HK-2 (cell line): ENCODE results near the gene SPSB2.
"Not testable (repeated sequence)": the region's sequence is repeated elsewhere in the genome, so short reads cannot be mapped to it uniquely, and the experiment has no call there.

Source experiments
- DNase-seq: peaks from one replicate; pipeline ENCODE4 v3.0.0-alpha.2; 2018; ENCODE audit not compliant: unreplicated experiment

The SPSB2 gene

DNA sequence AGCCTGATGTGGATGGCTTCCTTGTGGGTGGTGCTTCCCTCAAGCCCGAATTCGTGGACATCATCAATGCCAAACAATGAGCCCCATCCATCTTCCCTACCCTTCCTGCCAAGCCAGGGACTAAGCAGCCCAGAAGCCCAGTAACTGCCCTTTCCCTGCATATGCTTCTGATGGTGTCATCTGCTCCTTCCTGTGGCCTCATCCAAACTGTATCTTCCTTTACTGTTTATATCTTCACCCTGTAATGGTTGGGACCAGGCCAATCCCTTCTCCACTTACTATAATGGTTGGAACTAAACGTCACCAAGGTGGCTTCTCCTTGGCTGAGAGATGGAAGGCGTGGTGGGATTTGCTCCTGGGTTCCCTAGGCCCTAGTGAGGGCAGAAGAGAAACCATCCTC, 2.8 kb downstream of the SPSB2 start:
- not testable (repeated sequence) for DNase-seq

DNA sequence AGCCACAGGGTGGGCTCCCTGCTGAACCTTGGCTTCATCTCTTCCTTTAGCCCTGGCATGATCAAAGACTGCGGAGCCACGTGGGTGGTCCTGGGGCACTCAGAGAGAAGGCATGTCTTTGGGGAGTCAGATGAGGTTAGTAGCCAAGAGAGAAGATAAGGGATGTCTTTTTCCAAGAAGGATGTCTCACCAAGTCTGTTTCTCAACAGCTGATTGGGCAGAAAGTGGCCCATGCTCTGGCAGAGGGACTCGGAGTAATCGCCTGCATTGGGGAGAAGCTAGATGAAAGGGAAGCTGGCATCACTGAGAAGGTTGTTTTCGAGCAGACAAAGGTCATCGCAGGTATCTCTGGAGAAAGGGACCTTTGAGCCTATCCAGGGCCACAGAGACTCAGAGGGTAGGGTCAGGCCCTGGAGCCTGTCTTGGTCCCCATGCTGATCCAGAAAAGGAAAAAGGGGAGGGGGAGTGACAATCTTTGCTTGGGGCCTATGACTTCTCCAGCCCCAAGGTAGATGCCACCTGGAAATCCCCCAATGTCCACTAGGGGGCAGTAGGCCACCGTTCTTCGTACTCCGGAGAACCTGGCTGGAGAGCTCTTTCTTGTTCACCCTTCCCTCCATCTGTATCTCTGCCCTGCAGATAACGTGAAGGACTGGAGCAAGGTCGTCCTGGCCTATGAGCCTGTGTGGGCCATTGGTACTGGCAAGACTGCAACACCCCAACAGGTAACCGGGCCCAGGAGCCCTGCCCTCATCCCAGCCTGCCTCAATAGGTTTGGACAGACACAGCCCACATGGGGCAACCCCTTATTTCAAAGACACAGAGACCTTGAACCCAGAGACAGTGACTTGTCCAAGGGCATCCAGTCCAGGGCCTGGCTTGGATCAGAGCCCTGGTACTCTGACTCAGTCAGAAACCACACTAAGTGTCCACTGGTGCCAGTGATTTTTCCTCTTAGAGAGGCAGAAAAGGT, 3.8 kb downstream of the SPSB2 start:
- DNase-seq: peak; percentile 84

DNA sequence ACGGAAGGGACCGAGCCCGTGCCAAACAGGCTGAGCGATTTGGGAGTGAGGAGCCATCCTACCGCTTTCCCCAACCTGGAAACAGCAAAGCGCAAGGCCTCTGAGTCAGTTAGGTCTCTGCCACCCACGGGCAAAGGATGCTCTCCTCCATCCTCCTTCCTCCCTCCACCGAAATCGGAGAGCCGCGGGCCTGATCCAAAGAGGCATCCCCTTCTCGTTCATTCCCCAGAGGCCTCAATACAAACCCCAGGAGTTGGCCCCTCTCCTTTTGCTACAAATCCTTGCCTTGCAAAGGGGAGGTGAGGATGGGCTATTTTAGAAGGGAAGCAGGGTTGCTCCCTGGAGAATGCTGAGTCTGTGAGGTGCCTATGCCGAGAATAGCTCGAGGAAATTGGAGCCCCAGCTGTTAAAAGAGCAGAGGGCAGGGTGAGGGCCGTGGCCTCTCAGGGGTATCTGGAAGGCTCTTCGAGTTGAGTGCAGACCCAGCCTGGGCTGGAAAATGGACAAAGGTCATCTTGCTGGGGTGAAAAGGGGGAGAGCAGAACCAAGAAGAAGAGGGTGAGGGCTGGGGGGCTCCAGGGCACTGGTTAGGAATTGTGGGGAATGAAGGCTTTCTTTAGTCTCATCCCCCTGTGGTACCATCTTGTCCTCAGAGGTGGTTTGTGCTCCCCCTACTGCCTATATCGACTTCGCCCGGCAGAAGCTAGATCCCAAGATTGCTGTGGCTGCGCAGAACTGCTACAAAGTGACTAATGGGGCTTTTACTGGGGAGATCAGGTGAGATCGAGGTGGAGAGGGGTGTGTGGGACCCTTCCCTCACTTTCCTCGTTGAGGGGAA, 4.7 kb downstream of the SPSB2 start:
- DNase-seq: peak; percentile 20

DNA sequence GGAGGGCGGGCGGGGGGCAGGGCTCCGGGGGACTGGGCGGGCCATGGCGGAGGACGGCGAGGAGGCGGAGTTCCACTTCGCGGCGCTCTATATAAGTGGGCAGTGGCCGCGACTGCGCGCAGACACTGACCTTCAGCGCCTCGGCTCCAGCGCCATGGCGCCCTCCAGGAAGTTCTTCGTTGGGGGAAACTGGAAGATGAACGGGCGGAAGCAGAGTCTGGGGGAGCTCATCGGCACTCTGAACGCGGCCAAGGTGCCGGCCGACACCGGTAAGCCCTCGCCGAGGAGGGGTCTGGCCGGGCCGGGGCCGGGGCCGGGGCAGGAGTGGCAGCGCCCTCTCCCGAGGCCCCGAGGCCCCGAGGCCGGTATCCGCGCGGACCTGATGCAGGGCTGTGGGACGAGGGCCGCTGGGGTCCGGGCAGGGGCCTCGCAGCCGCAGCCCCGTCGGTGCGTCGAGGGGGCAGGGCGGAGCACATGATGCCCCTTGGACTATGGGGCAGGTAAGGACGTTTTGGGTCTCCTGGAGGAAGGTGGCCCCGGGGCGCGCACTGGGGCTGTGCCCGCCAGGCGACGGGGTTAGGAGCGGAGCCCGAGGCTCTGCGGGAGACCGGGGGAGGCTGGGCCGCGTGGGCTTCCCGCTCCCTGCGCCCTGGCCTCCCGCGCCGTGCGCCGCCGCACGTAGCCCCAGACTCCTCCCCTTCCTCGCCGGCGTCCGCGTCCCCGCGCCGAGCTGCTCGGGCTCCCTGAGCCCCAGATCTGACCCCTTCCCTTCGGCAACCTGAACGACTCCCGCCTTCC, 5.5 kb downstream of the SPSB2 start, which contains the start of gene TPI1:
TSS of gene TPI1 (plus strand) at position 119 of the 798 bp plus-strand sequence. CDS start at position 155, 36 bp downstream.
- DNase-seq: peak; percentile 91

DNA sequence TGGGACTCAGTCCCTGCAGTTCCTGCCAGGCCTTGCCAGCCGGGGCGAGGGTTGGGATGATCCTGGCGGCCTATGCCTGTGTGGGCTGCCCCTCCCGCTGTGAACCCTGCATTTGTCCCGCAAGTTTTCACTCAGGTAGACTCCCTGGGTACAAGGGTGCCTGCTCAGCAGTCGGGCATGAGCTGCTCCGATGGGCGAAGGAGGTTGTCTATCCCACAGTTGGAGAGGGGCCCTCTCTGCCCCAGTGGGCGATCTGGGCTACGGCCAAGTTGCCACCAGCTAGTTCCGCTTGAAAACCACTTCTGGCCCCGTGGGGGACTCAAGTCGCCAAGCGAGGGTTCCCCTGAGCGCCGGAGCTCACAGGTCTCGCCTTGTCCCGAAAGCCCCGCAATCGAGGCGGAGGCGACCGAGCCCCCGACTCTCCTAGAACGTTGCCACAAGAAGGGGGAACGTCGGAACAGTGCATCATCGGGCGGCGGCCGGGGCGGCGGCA, 6.1 kb downstream of the SPSB2 start:
- DNase-seq: no peak

DNA sequence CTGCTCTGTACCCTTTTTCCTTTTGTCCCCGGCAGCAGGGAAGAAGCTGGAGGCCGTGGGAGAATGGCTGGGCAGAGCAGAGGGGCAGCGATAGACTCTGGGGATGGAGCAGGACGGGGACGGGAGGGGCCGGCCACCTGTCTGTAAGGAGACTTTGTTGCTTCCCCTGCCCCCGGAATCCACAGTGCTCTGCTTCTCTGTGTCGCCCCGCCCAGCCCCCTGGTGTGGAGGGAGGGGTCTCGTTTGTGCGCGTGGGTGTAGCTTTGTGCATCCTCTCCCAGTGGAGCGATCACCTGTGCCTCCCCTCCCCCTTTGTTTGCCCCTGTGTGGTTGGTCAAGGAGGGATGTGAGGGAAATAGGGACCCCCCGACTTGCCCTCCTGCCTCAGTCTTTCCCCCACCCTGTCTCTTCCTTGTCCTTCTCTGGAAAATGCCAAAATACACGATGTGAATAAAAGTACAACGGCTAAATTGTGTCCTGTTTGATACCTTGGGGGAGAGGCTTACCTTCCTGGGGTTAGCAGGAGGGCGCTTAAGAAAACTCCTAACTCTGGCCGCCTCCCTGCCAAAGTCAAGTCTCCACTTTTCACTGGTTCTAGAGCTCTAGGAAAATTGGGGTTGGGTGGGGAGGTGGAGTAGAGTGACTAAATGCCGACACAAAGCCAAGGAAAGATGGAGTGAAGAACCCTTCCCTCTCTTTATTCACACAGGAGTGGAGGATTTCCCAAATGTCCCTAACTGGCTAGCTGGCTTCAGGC, 6.8 kb downstream of the SPSB2 start:
- no peak for DNase-seq

DNA sequence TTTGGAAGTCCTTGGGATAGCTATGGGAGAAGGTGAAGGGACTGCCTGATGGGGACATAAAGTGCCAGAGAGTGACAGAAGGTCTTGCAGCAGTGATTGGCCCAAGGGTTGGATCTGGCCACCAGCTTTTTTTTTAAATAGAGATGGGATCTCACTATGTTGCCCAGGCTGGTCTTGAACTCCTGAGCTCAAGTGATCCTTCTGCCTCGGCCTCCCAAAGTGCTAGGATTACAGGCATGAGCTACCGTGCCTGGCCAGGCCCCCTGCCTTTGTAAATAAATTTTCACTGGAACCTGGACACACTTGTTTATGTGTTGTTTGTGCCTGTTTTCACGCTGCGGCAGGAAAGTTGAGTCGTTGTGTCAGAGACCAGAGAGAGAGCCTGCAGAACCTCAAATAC, 7.8 kb downstream of the SPSB2 start:
- DNase-seq: not testable (repeated sequence)

DNA sequence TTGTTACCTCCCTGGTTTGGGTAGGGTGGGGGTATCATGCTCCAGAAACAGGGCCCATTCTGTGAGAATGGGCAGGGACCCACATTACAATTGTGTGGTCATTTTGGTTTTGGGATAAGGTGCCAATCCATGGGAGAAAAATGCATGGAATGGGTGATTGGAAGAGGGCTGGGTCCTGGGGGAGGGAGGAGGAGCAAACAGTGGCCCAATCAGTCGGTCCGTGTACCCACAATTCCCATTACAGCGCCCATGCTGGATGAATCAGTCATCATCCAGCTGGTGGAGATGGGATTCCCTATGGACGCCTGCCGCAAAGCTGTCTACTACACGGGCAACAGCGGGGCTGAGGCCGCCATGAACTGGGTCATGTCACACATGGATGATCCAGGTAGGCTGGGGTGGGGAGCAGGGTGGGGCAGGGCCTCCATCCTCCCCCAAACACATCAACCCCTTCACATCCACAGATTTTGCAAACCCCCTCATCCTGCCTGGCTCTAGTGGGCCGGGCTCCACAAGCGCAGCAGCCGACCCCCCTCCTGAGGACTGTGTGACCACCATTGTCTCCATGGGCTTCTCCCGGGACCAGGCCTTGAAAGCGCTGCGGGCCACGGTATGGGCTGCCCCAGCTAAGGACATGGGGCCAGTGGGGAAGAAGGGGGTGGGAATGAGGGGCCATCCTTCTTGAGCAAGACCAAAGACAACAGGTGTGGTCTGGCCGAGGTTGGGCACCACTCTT, 9.3 kb downstream of the SPSB2 start:
- DNase-seq: no peak

DNA sequence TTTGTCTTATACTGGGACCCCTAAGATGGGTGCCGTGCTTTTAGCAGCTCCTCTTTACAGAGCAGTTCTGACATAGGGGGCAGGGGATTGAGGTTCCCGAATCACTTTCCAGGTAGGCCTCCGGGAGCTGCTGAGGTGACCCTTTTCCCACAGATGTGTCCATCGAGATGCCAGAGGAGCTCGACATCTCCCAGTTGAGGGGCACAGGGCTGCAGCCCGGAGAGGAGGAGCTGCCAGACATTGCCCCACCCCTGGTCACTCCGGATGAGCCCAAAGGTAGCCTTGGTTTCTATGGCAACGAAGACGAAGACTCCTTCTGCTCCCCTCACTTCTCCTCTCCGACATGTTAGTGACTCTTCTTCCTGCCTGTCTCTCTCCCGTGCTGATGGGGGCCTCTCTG, 10.1 kb downstream of the SPSB2 start:
- no peak for DNase-seq

DNA sequence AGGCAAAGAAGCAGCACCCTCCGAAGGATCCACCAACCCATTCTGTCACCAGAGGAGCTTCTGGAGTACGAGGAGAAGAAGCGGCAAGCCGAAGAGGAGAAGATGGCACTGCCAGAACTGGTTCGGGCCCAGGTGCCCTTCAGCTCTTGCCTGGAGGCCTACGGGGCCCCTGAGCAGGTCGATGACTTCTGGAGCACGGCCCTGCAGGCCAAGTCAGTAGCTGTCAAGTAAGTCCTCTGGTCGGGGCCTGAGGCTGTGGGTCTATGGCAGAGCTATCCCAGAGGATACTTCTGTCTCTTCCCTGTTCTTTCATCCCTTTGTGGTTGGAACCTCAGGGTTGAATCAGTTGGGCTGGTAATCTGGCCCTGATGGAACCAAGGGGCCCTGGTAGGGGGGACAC, 11.7 kb downstream of the SPSB2 start:
- no peak for DNase-seq

DNA sequence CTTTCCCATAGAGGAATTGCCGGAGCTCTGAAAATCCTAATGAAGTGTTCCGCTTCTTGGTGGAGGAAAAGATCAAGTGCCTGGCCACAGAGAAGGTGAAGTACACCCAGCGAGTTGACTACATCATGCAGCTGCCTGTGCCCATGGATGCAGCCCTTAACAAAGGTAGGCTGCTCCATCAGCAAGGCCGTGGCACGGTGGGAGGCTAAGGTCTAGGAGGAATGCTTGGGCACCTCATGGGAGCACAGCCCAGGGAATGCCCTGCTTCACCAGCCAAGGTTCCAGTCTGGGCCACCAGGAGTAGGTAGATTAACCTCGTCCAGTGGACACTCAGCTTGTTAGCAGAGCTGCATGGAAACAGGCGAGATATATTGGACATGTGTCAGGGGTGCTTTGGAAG, 12.2 kb downstream of the SPSB2 start:
- no peak for DNase-seq

DNA sequence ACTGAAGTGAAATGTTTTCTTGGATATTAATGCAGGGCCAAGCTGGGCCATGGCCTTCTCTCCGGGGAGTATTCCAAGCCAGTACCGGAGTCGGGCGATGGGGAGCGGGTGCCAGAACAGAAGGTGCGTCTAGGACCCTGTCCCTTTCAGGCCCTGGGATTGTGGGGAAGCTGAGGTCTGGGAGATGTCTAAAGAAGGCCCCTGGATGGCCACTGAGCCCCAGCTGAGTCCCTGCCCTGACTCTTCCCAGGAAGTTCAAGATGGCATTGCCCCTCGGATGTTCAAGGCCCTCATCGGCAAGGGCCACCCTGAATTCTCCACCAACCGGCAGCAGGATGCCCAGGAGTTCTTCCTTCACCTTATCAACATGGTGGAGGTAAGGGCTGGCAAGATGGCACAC, 13.0 kb downstream of the SPSB2 start:
- no peak for DNase-seq

DNA sequence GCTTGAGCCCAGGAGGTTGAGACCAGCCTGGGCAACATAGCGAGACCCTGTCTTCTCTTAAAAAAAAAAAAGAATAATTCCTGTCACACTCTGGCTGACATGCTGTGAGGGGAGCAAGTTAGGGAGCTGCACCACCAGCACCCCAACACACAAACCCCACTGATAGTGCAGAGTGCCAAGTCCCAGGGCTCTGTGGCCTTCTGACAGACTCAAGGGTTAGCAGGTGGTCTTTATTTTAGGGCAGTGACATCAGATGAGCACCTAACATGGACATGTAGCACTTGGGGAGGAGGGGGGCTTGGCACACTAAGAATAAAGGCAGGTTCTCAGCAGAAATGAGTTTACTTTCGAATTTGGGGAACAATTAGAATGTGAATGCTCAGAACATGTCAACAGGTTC, 14.3 kb downstream of the SPSB2 start:
- DNase-seq: no peak

DNA sequence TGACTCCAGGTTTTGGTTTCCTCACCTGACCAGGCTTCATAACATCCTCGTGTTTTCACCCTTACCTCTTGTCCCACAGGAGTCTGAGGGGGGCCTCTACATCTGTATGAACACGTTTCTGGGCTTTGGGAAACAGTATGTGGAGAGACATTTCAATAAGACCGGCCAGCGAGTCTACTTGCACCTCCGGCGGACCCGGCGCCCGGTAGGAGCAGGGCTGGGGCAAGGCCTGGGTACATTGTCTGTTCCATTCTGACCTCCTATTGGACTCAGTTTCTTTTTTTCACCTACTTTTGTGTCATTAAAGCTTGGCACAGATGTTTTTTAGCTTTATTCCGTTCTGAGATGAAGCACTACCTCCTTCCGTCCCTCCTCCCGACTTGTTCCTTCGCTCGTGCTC, 17.8 kb downstream of the SPSB2 start:
- DNase-seq: no peak

DNA sequence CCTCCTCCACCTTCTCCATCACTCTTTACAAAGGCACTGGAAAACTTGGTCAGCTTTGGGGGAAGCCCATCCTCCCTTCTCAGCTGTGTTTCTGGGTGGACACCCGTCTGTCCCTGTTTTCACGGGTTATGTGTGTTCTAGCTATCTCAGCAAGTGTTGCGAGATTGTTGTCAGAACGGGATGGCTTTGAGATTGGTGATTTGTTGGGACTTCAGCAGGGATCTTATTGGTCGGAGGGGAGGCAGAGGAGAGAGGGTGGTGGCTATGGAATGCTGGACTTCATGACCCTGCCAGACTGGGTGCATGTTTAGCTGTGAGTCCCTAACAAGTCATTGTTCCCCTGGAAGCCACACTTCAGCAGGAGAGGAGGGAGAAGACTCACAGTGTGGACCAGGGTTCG, 19.1 kb downstream of the SPSB2 start:
- DNase-seq: no peak

DNA sequence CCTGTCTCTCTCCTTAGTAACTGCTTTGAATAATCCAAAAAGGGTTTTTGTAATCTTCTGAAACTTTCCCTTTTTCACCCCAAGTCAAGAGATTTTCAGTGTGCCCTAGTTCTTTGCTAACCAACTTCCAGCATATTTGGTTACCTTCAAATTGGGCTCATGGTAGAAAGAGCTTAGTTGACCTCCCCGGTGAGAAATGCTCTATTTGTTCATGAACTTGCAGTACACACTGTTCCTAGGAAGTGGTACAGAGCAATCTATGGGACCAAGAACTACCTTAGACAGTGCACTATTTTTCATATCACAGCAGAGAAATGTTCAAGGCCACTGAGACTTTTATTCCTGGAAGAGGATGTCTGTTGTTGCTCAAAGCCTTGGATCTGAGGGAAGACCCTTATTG, 19.5 kb downstream of the SPSB2 start:
- DNase-seq: no peak

DNA sequence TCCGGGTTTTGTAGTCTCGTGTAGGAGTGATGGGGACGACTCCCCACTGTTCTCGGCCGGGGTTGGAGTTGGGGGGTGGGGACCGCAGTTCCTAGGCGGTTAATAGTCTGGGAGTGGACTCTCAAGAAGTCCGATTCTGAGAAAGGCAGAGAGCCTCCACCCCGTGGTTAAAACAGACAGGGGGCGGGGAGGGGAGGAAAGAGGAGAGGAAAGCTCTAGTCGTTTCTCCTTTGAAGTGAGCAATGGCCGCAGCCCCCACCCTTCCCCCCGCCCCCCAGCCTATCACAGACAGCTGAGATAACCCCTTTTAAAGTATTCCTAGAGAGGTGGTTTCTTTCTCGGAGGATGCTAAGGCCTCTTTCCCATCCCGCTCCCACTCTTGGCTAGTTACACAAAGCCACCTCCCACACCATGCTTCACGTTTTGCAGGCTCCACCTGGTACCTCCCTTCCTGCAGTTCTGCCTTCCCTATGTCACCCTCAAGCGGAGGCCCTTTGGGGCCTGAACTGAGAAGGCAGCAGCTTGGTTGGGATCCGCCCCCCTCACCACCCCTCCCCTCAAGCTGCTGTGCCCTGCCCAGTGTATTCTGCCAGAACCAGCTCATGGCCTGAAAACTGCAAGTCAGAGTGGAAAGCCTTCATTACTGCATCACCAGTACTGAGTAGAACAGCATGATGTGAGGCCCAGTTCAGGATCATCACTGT, 20.3 kb downstream of the SPSB2 start:
- peak; percentile 73 for DNase-seq

DNA sequence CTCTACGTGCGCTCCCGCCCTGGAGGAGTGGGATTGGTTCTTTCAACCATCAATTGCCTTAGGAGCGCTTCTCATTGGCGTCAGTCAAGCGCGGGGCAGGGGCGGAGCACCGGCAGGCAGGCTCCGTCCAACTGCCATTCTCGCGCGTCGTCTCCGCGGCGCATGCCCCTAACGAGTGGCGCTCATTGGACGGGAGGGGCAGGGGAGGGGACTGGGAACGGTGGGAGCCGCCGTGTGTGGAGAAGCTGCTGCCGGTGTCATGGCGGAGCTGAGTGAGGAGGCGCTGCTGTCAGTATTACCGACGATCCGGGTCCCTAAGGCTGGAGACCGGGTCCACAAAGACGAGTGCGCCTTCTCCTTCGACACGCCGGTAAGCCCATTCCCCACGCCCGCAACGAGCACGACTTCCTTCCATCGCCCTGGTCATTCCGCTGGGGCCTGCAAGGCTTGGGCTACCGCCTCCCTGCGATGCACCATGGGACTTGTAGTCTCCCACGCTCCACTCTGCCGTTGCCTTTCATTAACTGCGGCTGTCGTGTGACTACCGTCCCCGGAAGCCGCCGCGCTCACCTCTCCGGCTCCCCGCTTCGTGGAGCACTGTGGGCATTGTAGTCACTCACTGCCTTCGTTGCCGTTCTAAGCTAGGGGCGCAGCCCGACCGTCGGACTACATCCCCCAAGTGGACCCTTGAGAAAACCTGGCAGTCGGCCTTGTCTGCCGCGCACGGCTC, 21.0 kb downstream of the SPSB2 start, which contains the start of gene USP5:
TSS of gene USP5 (plus strand) at position 230 of the 730 bp plus-strand sequence. CDS start at position 260, 30 bp downstream.
- DNase-seq: peak; percentile 98
